Muscle of arm (tissue), 12 donors: ENCODE measurements around the gene LENG9. TPM values are rescaled to one million over a fixed set of nuclear protein-coding genes. Genes with fewer than 3 reads are reported as not detected.
"Not testable (repeated sequence)": the region's sequence is repeated elsewhere in the genome, so short reads cannot be mapped to it uniquely, and the experiment has no call there.

ENCODE experiments used
- DNase-seq: peaks from one replicate; pipeline ENCODE4 v3.0.0-alpha.2; 2013
- polyA plus RNA-seq, 12 donors: library from polyadenylated mRNA; unstranded; fragments of 120-200 nt; gene quantifications; one replicate each; pipeline ENCODE4 v1.2.1, GENCODE V29; 2013; ENCODE audit not compliant: insufficient read length in 12 of 12

The LENG9 gene
- polyA plus RNA-seq, 12 donors = 0.75 to 2.7 (median 1.5) TPM; not detected in 2

DNA sequence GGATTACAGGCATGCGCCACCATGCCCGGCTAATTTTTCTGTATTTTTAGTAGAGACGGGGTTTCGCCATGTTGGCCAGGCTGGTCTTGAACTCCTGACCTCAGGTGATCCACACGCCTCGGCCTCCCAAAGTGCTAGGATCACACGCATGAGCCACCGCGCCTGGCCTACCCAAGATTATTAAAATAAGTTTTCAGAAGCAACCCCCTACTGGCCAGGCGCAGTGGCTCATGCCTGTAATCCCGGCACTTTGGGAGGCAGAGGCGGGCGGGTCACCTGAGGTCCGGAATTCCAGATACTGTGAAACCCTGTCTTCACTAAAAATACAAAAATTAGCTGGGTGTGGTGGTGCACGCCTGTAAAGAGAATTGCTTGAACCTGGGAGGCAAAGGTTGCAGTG, 17.2 kb downstream of the LENG9 start:
- DNase-seq = not testable (repeated sequence)

- DNase-seq = no peak
Observed at GRCh38 chr19:54444737-54445136, 18.8 kb downstream of the LENG9 start.

DNA sequence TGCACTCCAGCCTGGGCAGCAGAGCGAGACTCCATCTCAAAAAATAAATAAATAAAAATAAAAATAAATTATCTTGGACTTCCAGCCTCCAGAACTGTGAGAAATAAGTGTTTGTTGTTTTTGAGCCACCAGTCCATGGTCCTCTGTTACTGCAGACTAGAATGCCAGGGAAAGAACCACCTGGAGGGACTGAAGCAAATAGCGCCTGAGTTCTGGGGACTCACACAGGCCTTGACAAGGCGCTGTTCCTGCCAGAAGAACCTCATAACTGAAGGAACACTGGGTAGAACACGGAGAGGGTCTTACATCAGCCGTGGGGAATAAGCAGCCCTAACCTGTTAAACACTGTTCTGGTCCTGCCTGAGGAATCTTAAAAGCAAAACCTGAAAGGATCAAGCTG, 22.9 kb downstream of the LENG9 start:
- DNase-seq = no peak

DNA sequence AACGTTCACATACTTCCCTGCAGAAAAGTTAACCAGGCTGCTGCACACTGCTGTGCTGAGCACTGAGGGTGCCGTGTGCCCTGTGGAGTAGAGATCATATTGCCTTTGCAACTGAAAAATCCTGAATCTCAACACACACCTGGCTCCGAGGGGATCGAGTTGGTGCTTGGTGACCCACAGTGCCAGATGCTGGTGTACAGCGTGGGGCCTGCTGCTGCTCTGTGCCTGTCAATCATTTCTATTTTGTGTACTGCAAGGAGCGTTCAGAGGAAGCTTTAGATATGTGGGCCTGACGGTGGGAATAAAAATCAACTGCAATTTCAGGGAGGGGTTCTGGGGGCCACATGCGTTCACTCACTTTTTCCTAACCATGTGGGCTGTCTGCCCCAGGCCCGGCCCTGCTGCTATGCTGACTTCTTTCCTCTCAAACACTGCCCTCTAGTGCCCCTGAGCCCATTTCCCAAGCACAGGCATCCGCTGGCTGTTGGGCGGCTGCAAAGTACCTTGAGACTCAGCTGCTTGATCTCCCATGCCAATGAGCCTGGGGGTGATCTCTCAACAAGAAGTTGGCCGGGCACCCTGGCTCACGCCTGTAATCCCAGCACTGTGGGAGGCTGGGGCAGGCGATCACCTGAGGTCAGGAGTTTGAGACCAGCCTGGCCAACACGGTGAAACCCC, 24.3 kb downstream of the LENG9 start:
- no peak for DNase-seq

- no peak for DNase-seq
Observed at GRCh38 chr19:54436628-54437252, 26.8 kb downstream of the LENG9 start.

GRCh38 chr19:54436031-54436523, 27.5 kb downstream of the LENG9 start:
- DNase-seq = no peak

GRCh38 chr19:54435551-54436016, 28.0 kb downstream of the LENG9 start:
- no peak for DNase-seq

DNA sequence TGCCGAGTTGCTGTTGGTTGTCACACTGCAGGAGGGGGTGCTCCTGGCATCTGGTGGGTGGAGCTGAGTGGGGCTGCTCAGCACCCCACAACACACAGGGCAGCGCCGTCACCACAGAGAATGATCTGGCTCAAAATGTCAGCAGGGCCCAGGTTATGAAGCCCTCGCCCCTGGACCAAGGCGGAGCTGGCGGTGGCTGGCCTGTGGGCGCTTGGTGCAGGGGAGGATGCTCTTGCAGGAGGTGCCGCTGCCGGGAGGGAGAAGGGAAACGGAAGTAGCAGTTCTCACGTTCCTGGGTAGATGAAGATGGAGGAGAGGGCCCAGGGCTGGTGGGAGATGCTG, 28.7 kb downstream of the LENG9 start:
- no peak for DNase-seq

GRCh38 chr19:54434112-54434872, 29.3 kb downstream of the LENG9 start:
- DNase-seq = no peak

- no peak for DNase-seq
Observed at GRCh38 chr19:54433697-54434096, 29.9 kb downstream of the LENG9 start.

DNA sequence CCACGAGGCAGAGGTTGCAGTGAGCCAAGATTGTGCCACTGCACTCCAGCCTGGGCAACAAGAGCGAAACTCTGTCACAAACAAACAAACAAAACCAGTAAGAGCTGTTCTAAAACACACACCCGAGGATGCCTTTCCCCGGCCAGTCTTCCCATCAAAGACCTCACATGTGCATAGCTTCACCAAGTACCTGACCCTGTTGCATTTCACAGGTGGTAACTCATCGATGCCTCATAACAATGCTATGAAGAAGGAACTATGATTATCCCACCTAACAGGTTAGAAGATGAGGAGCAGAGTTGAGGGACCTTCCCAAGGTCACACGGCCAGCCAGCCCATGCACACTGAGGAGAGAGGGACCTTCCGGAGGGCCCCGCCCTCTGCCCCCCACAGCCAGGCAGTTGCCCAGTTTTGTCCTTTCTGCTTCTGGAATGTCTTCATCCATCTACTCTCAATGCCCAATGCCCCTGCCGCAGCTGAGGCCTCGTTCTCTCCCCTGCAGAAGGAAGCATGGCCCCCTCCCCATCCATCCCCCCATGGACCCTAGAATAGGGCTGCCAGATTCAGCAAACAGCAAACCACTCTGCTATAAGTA, 31.3 kb downstream of the LENG9 start:
- no peak for DNase-seq

GRCh38 chr19:54431255-54431838, 32.2 kb downstream of the LENG9 start:
- DNase-seq = no peak

DNA sequence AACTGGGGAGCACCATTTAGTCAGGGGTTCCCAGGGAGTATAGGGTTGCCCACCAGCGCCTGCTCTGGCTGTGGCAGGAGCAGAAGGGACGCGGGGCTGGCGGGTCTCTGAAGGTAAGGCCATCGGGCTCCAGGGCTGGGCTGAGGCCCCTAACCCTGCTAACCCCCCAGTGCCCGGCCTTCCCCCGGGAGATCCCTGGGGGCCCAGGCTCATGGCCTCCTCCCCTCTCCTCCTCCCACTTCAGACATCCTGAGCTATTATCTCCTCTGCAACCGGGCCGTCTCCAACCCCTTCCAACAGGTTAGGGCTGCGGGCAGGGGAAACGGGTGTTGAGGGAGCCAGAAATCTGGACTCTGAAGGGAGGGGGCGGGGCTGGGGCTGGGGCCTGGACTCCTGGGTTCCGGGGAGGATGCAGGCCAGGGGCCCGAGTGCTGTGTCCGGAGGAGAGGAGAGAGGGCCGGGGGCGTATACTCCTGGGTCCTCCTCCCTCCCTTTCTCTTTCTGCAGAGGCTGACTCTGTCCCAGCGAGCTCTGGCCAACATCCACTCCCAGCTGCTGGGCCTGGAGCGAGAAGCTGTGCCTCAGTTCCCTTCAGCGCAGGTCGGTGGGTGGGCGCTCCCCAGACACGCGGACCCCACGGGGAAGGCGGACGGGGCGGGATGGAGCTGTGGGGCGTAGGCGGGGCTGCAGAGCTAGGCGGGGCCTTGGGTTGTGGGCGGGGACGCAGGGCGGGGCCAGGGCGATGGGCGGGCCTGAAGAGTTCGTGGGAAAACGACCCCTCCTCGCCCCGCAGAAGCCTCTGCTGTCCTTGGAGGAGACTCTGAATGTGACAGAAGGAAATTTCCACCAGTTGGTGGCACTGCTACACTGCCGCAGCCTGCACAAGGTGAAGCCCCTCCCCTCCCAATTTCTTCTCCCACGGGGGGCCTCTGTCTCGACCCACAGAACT, 33.0 kb downstream of the LENG9 start:
- DNase-seq = peak; percentile 59

DNA sequence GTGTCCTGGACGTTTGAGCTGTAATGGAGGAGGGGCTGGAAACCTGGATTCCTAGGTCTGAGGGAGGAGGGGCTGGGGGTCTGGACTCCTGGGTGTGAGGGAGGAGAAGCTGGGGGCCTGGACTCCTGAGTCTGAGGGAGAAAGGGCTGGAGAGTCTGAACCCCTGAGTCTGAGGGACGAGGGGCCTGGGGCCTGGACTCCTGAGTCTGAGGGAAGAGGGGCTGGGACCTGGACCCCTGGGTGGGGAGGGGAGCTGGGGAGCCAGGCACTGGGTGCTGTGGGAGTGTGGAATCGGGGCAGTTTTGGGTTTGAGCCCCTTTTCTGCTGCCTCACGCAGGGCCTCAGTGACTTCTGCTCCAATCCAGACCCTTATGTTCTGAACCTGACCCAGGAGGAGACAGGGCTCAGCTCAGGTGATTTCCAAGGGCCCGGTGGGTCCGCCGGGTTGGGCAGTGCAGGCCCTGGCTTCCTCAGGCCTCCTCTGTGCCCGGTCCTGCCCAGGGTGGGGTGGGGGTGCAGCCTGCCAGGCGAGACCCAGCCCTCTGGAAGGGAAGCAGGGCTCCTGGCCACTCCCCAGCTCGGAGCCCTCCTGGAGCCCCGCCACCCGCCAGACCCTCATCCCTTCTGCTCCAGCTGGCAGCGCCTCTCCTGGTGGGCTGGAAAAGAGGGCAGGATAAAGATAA, 33.9 kb downstream of the LENG9 start:
- no peak for DNase-seq

DNA sequence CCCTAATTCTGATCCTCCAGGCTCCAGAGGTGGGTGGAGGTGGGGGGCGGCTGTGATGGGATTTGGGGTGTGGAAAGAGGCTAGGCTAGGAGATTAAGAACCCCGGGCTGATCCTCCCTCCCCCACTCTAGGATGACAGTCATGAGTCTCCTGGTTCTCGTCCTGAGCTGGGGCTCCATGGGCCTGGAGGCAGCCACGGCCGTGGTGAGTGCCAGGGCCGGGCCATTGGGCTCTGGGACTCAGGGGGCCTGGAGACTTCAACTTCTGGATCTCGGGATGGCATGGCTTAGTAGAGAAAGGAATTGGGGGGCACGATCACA, 34.4 kb downstream of the LENG9 start:
- no peak for DNase-seq

- no peak for DNase-seq
Observed at GRCh38 chr19:54428323-54429175, 35.0 kb downstream of the LENG9 start.

DNA sequence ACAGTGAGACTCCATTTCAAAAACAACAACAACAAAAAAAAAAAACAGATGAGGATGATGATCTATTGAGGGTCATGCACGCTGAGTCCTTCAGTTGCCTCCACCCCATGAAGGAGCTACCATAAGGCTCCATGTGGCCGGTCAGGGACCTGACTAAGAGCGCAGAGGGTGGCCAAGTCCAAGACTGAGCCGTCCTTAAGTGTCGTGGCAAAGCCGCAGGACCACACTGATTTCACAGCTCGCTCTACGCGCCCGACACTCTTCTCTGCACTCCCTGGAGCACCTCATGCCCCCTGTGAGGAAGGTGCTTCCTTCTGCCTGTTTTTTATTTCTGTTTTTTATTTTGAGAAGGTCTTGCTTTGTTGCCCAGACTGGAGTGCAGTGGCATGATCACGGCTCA, 36.0 kb downstream of the LENG9 start:
- DNase-seq = no peak

GRCh38 chr19:54426291-54426931, 37.2 kb downstream of the LENG9 start:
- no peak for DNase-seq

DNA sequence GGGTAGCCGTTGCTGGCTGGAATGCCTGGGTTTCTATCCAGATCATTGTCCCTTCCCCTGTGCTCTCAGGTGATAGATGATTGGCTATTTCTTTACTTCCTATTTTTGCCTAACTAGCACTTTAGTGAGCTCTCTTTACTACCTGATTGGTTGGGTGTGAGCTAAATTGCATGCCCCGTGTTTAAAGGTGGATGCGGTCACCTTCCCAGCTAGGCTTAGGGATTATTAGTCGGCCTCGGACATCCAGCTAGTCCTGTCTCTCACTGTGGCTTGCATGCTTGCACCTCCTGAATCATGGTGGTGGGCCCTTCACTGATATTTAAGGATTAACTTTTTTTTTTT, 38.2 kb downstream of the LENG9 start:
- no peak for DNase-seq
